GM23248 (cell line): ENCODE results near the gene SKAP1.

Experiments
- EZH2 ChIP-seq: fragments of 200-600 bp; sonication (generic); IDR thresholded peaks from 2 replicates; pipeline ENCODE4 v1.6.1; 2018; ENCODE audit warnings: antibody characterized with exemption, mild to moderate bottlenecking; ENCODE audit not compliant: insufficient read depth, poor library complexity, severe bottlenecking
- EZH2phosphoT487 ChIP-seq: fragments of 200-600 bp; sonication (generic); IDR thresholded peaks from 2 replicates; pipeline ENCODE4 v1.6.1; 2018; ENCODE audit warnings: antibody characterized with exemption, moderate library complexity, mild to moderate bottlenecking, low read depth; ENCODE audit not compliant: insufficient read depth

GRCh38 chr17:48357779-48358602 is 72.0 kb downstream of the SKAP1 start:
- TF ChIP-seq EZH2 = no peak
- TF ChIP-seq EZH2phosphoT487 = no peak
